ENCODE data around the gene AQP6.

The AQP6 gene

GRCh38 chr12:49959685-49960473 is 12.9 kb upstream of the AQP6 start:
- H3K4me3 ChIP-seq (ENCODE audit: low read depth, low read length), result no peak overlapping the region

GRCh38 chr12:49960474-49961110 is 12.2 kb upstream of the AQP6 start:
- no peak overlapping the region for H3K4me3 ChIP-seq (ENCODE audit: low read depth, low read length)
- TF ChIP-seq CTCF (IDR thresholded peaks at IDR 0.05; ENCODE audit: borderline replicate concordance, insufficient read depth, low read depth, low read length), result no peak

More at GRCh38 chr12:49959685-49960473, 12.9 kb upstream of the AQP6 start:
- TF ChIP-seq CTCF (IDR thresholded peaks at IDR 0.05; ENCODE audit: borderline replicate concordance, insufficient read depth, low read depth, low read length), result no peak

- no peak for TF ChIP-seq CTCF (IDR thresholded peaks at IDR 0.05; ENCODE audit: borderline replicate concordance, insufficient read depth, low read depth, low read length)
Observed at GRCh38 chr12:49961111-49961922, 11.4 kb upstream of the AQP6 start, which contains the start of gene AQP5. AQP5 (plus strand) TSS chr12:49961872; CDS start chr12:49962018, 146 bp downstream.

GRCh38 chr12:49961993-49962764 is 10.6 kb upstream of the AQP6 start:
- TF ChIP-seq CTCF (IDR thresholded peaks at IDR 0.05; ENCODE audit: borderline replicate concordance, insufficient read depth, low read depth, low read length), result no peak
- H3K4me3 ChIP-seq (ENCODE audit: low read depth, low read length), result no peak overlapping the region

More at GRCh38 chr12:49961111-49961922, 11.4 kb upstream of the AQP6 start, which contains the start of gene AQP5:
- H3K4me3 ChIP-seq (ENCODE audit: low read depth, low read length), result no peak within 1 kb of the TSS

GRCh38 chr12:49962861-49963765 is 9.6 kb upstream of the AQP6 start:
- no peak for TF ChIP-seq CTCF (IDR thresholded peaks at IDR 0.05; ENCODE audit: borderline replicate concordance, insufficient read depth, low read depth, low read length)
- H3K4me3 ChIP-seq (ENCODE audit: low read depth, low read length), result no peak overlapping the region
